ENCODE measurements around the gene POLR3C.
A peak's percentile ranks its signal among the peaks of the same experiment; 100 is the strongest.

Gene POLR3C

DNA sequence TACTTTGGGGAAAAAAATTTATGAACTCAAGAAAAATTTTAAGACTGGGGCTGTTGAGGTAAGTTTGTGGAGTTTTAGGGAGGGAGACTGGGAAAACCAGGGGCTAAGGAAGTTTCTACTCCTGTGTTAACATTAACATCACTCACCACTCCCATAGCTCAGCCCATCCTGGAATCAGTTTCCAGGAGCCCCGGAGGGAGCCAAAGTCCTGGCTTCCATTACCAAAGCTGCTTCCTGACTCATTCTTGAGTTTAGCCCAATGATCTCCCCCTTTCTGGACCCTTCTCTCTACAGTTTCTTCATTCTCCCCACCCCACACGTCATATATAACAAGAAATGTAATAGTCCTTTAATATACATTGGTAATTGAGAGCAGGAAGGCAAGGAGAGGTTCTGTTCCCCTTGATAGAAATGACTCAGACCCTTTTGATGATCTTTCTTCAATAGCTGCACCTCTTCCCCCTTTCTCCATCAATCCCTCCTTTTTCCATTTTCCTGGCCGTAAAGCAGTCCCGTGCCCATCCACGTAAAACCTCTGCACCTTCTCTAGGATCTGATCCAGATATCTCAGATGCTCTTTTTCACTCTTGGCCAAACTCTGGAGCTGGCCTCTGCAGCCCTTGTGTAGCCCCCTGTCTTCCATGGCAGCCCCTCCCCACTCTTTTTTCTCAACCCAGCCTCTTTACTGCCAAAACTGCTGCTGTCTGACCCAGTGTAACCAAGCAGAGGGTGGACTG, 39.5 kb downstream of the POLR3C start:
- no peak for DNase-seq (ENCODE audit: low read depth)
- no peak overlapping the region for H3K4me3 ChIP-seq (ENCODE audit: low read depth, low read length)
- TF ChIP-seq, protein P1, sequence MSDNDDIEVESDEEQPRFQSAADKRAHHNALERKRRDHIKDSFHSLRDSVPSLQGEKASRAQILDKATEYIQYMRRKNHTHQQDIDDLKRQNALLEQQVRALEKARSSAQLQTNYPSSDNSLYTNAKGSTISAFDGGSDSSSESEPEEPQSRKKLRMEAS (IDR thresholded peaks at IDR 0.05; ENCODE audit: low read depth, low read length), result no peak
- TF ChIP-seq POLR2A (IDR thresholded peaks at IDR 0.05; ENCODE audit: extremely low read depth, insufficient read length) (no peak), CTCF (IDR thresholded peaks at IDR 0.05; ENCODE audit: low read depth, low read length) (no peak), MYC (IDR thresholded peaks at IDR 0.05; ENCODE audit: low read depth, low read length) (no peak)

DNA sequence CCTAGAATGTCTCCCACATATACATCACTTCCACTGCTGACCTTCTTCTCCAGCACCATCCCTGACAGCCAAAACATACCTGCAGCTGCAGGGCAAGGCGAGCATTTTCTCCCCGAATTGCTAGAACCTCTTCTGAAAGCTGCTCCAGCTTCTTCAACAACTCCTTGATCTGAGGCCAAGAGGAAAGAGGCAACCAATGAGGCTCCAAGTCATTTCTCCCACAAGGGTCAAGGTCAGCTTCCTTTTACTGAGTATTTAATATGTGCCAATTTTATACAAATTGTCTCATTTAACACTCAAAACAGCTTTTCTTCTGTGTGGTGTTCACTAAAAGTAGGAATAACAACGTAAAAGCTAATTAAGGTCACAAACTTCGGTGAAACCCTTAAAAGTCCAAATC, 44.2 kb downstream of the POLR3C start:
- H3K4me3 ChIP-seq (ENCODE audit: low read depth, low read length), result no peak overlapping the region
- DNase-seq (ENCODE audit: low read depth), result no peak
- TF ChIP-seq MYC (IDR thresholded peaks at IDR 0.05; ENCODE audit: low read depth, low read length) (no peak), POLR2A (IDR thresholded peaks at IDR 0.05; ENCODE audit: extremely low read depth, insufficient read length) (no peak), CTCF (IDR thresholded peaks at IDR 0.05; ENCODE audit: low read depth, low read length) (no peak)
- TF ChIP-seq, protein P1 (IDR thresholded peaks at IDR 0.05; ENCODE audit: low read depth, low read length), result no peak

DNA sequence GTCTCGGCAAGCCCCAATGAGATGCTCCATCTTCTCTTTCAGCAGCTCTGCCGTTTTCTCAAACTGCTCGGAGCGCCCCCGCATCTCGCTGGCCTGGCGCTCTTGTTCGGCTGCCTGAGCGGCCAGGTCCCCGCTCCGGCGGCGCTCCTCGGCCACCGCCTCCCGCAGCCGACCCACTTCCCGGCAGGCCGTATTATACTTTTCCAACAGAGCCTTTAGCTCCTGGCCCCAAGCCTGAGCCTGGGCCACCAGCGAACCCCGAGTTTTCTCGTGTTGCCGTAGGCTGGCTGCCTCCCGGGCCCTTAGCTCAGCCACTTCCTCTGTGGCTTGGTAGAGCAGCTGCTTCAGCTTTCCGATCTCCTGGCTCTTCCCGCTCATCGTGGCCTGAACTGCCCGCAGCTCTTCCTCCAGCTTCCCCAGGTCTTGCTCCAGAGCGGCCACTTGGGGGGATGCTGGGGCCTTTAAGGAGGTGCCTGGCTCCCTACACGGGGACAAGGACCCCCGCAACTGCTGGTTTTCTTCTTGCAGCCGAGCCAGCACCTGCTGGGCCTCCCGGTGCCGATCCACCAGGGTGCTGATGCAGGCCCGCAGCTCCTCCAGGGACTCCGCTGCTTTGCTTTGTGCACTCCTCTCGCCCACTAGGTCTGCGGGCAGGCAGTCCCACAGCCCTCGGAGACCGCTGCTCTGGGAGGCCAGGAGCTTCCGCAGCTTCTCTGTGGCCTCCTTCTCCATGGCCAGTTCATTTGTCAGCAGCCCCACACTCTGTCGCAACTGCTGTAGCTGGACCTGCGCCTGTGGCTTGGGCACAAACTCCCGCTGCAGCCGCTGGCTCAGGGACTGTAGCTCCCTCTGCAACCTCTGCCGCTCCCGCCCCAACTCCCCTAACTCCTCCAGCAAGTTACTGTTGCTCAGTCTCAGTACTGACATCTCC, 48.3 kb downstream of the POLR3C start:
- peak overlapping the region; percentile 68 for H3K4me3 ChIP-seq (ENCODE audit: low read depth, low read length)
- peak; percentile 91 for DNase-seq (ENCODE audit: low read depth)
- TF ChIP-seq POLR2A (IDR thresholded peaks at IDR 0.05; ENCODE audit: extremely low read depth, insufficient read length), result peak; percentile 27
- peak; percentile 39; the same call in 1 of the 2 replicates for TF ChIP-seq MYC (IDR thresholded peaks at IDR 0.05; ENCODE audit: low read depth, low read length)
- TF ChIP-seq CTCF (IDR thresholded peaks at IDR 0.05; ENCODE audit: low read depth, low read length), result no peak
- TF ChIP-seq, protein P1 (IDR thresholded peaks at IDR 0.05; ENCODE audit: low read depth, low read length), result 0 out of 2 replicates have a peak, but pooled peaks have one; percentile 39

GRCh38 chr1:145874646-145875045, 50.6 kb downstream of the POLR3C start:
- TF ChIP-seq MYC (IDR thresholded peaks at IDR 0.05; ENCODE audit: low read depth, low read length) (no peak), POLR2A (IDR thresholded peaks at IDR 0.05; ENCODE audit: extremely low read depth, insufficient read length) (no peak), CTCF (IDR thresholded peaks at IDR 0.05; ENCODE audit: low read depth, low read length) (no peak)
- TF ChIP-seq, protein P1 (IDR thresholded peaks at IDR 0.05; ENCODE audit: low read depth, low read length), result no peak
- no peak overlapping the region for H3K4me3 ChIP-seq (ENCODE audit: low read depth, low read length)
- DNase-seq (ENCODE audit: low read depth), result peak; percentile 32

DNA sequence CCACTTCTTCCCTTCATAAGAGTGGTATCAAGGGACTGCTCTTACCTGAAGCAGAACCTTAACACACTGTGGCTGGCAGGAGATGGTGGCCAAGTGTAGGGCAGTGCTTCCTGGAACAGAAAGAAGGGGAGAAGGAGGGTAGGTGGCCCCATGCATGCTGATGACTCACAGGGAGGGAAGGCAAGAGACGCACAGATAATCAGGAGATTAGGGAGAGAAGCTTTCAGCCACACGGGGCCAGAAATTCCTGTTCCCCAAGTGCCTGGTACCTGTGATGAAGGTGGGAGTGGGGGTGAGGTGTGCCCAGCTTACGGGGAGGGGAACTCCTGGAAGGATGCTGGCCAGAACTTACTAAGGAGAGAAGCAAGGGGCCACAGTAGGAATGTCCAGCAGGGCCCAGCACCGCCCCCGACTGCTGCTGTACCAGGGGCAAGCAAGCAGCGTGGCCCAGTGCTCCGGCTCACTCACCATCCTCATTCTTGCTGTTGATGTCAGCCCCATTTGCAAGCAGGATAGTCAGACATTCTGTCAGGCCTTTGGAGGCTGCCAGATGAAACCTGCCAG, 54.0 kb downstream of the POLR3C start:
- TF ChIP-seq POLR2A (IDR thresholded peaks at IDR 0.05; ENCODE audit: extremely low read depth, insufficient read length) (no peak), CTCF (IDR thresholded peaks at IDR 0.05; ENCODE audit: low read depth, low read length) (no peak), MYC (IDR thresholded peaks at IDR 0.05; ENCODE audit: low read depth, low read length) (no peak)
- TF ChIP-seq, protein P1 (IDR thresholded peaks at IDR 0.05; ENCODE audit: low read depth, low read length), result no peak
- H3K4me3 ChIP-seq (ENCODE audit: low read depth, low read length), result no peak overlapping the region
- DNase-seq (ENCODE audit: low read depth), result no peak

All from NB4 (cell line).